Hematopoietic multipotent progenitor cell treated with erythropoietin and hydrocortisone succinate and interleukin-3 and kit ligand, for 15 days (in vitro differentiated cells): Measurements from ENCODE around the gene MYO9B.
"Not testable (repeated sequence)": the region's sequence is repeated elsewhere in the genome, so short reads cannot be mapped to it uniquely, and the experiment has no call there.

Experiments used
- DNase-seq: peaks from one replicate; pipeline ENCODE4 v3.0.0-alpha.2; 2015; ENCODE audit warnings: low spot score

The MYO9B gene

GRCh38 chr19:17145546-17146497 is 70.2 kb downstream of the MYO9B start:
- DNase-seq = no peak

- DNase-seq = no peak
Measured at GRCh38 chr19:17148130-17148529, 72.6 kb downstream of the MYO9B start.

DNA sequence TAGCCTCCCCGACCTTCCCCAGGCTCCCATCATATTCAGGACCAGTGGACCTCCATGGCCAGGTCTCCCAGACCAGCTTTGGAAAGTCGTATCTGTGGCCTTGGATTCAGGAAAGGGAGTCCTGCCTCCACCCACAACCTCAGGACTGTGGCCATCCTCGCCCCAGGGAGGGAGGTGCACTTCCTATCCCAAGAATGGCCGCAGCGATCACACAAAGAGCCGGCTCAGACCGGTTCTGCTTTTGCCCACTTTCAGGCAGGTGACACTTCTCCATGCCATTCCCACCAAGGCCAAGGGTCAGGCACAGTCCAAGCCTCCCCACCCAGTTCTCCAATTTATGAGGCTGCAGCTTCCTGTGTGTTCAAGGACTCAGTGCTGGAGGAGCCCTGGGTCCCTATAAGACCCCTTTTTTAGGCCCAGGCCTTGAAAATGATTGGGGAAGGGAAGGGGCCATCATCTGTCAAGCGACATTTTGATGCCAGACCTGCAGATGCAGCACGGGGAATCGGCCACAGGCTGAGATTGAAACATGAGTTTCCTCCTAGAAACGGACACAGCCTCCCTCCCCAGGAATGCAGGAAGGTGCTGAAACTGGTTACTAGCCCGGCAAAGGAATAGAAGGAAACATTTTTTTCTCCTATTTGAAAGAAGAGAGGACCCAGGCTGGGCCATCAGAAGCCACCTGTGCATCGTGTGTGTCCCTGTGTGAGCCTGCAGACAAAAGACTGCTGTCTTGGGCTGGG is 74.0 kb downstream of the MYO9B start:
- no peak for DNase-seq

GRCh38 chr19:17153996-17154395 is 78.4 kb downstream of the MYO9B start:
- no peak for DNase-seq

DNA sequence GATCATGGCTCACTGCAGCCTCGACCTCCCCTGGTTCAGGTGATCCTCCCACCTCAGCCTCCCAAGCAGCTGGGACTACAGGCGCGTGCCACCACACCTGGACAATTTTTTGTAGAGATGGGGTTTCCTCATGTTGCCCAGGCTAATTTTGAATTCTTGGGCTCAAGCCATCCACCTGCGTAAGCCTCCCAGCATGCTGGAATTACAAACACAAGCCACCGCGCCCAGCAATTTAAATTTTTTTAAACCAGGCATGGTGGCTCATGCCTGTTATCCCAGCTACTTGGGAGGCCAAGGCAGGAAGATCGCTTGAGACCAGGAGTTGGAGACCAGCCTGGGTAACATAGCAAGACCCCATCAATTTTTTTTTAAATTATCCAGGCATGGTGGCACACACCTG is 79.7 kb downstream of the MYO9B start:
- DNase-seq = no peak

- no peak for DNase-seq
Measured at GRCh38 chr19:17156296-17156946, 80.8 kb downstream of the MYO9B start.

- no peak for DNase-seq
Measured at GRCh38 chr19:17156947-17157302, 81.3 kb downstream of the MYO9B start.

DNA sequence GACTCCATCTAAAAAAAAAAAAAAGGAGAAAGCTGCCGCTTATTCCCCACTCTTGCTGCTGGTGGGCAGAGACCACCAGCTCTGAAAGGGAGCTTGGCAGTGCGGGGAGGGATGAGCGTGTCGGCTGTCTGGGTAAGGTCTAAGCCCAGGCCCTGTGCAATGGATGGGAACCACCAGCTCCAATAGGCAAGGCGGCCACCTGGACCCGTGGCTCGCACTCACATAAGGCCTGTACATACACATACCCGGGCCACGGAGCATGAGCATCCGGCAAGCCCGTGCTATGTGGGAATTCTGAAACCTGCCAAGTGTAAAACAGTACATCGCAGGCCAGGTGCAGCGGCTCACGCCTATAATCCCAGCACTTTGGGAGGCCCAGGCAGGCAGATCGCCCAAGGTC is 83.0 kb downstream of the MYO9B start:
- no peak for DNase-seq

- no peak for DNase-seq
Measured at GRCh38 chr19:17159466-17160393, 84.2 kb downstream of the MYO9B start.

GRCh38 chr19:17160908-17161307 is 85.3 kb downstream of the MYO9B start:
- no peak for DNase-seq

- DNase-seq = not testable (repeated sequence)
Measured at GRCh38 chr19:17162131-17162530, 86.6 kb downstream of the MYO9B start.

DNA sequence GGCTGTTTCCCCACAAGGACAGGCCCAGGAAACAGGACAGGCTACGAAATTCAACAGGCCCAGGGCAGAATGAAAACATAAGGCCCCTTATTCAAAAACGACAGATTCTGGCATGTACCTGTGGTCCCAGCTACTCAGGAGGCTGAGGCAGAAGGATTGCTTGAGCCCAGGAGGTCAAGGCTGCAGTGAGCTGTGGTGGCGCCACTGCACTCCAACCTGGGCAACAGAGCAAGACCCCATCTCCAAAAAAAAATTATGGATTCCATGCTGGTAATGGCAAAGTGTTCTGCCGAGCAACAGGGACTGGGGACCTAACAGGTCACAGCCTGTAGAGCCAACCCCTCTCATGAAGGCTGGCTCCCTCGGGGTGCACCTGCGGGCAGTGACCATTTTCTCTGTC is 87.0 kb downstream of the MYO9B start:
- DNase-seq = no peak

DNA sequence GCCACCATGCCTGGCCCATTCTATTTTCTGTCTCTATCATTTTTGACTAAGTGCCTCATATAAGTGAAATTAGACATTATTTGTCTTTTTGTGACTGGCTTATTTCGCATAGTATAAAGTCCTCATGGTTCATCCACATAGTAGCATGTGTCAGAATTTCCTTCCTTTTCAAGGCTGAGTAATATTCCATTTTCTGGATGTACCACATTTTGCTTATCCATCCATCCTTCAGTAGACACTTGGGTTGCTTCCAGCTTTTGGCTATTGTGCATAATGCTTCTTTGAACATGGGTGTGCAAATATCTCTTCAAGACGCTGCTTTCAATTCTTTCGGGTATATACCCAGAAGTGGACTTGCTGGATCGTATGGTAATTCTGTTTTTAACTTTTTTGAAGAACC is 88.1 kb downstream of the MYO9B start:
- no peak for DNase-seq

DNA sequence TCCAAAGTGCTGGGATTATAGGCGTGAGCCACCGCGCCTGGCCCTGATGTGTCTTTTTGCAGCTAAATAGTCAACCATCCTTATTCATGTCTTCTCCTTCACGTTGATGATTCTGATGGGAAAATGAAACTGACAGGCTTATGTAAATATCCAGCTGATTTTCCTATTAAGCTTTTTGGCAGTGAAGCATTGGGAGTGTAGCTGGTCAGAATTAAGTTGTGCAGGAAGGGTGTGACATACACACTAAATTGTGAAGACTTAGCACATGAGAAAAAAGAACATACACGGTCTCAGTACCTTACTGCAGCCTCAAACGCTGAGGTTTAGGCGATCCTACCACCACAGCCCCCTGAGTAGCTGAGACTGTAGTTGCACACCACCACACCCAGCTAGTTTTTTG is 89.1 kb downstream of the MYO9B start:
- DNase-seq = no peak

DNA sequence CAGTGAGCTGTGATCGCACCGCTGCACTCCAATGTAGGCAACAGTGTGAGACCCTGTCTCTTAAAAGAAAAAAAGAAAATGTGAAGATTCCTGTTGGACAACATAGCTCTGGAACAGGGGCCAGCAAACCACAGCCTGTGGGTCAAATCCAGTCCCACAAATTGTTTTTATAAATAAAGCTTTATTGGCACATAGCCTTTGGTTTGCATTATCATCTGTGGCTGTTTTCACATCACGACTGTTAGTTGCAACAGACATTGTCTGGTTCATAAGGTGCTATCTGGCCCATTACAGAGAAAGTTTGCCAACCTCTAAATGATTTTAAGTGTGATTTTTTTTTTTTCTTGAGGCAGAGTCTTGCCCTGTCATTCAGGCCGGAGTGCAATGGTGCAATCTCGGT is 90.1 kb downstream of the MYO9B start:
- no peak for DNase-seq

DNA sequence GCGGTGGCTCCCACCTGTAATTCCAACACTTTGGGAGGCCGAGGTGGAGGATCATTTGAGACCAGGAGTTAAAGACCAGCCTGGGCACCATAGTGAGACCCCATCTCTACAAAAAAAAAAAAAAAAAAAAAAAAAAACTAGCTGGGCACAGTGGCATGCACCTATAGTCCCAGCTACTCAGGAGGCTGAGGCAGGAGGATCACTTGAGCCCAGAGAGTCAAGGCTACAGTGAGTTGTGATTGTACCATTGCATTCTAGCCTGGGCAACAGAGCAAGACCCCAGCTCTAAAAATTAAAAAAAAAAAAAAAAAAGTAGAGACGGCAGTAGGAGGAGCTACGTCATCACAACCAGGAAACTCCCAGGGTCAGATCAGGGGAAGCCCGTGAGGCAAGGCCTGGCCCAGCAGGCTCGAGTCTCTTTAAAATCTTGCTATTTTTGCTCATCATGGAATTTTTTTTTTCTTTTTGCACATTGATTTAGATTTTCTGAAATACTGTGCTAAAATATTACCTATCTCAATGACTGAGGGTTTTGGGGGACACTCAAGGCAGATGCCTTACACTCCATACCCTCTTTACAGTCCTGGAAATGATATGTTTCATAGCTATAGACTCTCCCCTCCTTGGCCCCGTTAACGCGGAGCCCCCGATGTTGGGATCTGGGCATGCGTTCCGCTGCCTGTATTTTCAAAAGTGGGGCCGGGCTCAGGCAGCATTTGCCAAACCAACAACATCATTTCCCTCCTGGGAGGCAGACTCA is 95.1 kb downstream of the MYO9B start:
- DNase-seq = no peak

DNA sequence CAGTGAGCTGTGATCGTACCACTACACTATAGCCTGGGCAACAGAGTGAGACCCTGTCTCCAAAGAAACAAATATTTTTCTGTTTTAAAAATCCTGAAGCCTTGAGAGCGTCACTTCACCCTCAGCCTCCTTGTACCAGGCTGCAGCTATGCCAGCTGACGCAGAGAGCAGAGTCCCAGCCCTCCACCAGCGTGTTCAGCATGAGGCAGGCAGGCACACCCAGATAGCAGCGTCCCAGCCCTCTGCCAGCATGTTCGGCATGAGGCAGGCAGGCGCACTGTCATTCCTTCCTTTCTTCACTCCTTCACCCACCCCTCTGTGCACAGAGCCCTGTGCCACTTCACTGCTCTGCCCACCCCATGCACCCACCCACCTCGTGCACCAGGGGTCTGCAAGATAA is 96.3 kb downstream of the MYO9B start:
- no peak for DNase-seq

- no peak for DNase-seq
Measured at GRCh38 chr19:17172624-17173345, 97.2 kb downstream of the MYO9B start.

- DNase-seq = no peak
Measured at GRCh38 chr19:17178291-17178690, 102.7 kb downstream of the MYO9B start.

- DNase-seq = no peak
Measured at GRCh38 chr19:17180997-17181702, 105.6 kb downstream of the MYO9B start.
